MCF 10A (cell line): ENCODE measurements around the gene PTCHD4. TPM values are rescaled to one million over a fixed set of nuclear protein-coding genes. Genes with fewer than 3 reads are reported as not detected.
"Not testable (repeated sequence)": the region's sequence is repeated elsewhere in the genome, so short reads cannot be mapped to it uniquely, and the experiment has no call there.

ENCODE experiments used
- BruUV-seq: library from RNA; stranded (reverse); fragments of 400-500 nt; replicated peaks from 2 replicates; lab custom pipeline; 2021; lab: Mats Ljungman, UMichigan
- CTCF ChIA-PET: fragments of 300-600 bp; sonication (Branson Sonifier 250); formaldehyde crosslinking; extraction: SDS; loops from one replicate; lab custom pipeline; 2021; ENCODE audit warnings: antibody characterized with exemption, inconsistent platforms; lab: Yijun Ruan, JAX
- POLR2A ChIA-PET: fragments of 300-600, 350-650 bp; sonication (Branson Sonifier 250); formaldehyde crosslinking; extraction: SDS; loops from one replicate; lab custom pipeline; 2020; ENCODE audit warnings: antibody characterized with exemption, inconsistent platforms; lab: Yijun Ruan, JAX
- DNase-seq: peaks from one replicate; pipeline ENCODE4 v3.0.0-alpha.2; 2018; ENCODE audit not compliant: unreplicated experiment
- H3K27ac Mint-ChIP-seq: one replicate; pipeline ENCODE4 v1.8.0; 2022; ENCODE audit warnings: mild to moderate bottlenecking, low read depth, mixed read lengths; ENCODE audit not compliant: unreplicated experiment
- H3K27me3 Mint-ChIP-seq: one replicate; pipeline ENCODE4 v1.8.0; 2022; ENCODE audit warnings: mixed read lengths; ENCODE audit not compliant: insufficient read depth, unreplicated experiment
- H3K36me3 Mint-ChIP-seq: one replicate; pipeline ENCODE4 v1.8.0; 2022; ENCODE audit warnings: mild to moderate bottlenecking, moderate library complexity, mixed read lengths; ENCODE audit not compliant: insufficient read depth, unreplicated experiment
- H3K4me1 Mint-ChIP-seq: one replicate; pipeline ENCODE4 v1.8.0; 2022; ENCODE audit warnings: mixed read lengths; ENCODE audit not compliant: insufficient read depth, unreplicated experiment
- H3K4me3 Mint-ChIP-seq: one replicate; pipeline ENCODE4 v1.8.0; 2022; ENCODE audit warnings: mild to moderate bottlenecking, moderate library complexity, mixed read lengths; ENCODE audit not compliant: unreplicated experiment
- H3K9me3 Mint-ChIP-seq: one replicate; pipeline ENCODE4 v1.8.0; 2022; ENCODE audit warnings: mixed read lengths; ENCODE audit not compliant: unreplicated experiment
- CTCF ChIP-seq: fragments of 200-600 bp; IDR thresholded peaks from one replicate; pipeline ENCODE4 v1.8.0; 2022; ENCODE audit warnings: antibody characterized with exemption, mild to moderate bottlenecking; ENCODE audit not compliant: unreplicated experiment
- intact Hi-C: fragments of 100-400 bp; cut with micrococcal nuclease; formaldehyde crosslinking; loops from 2 replicates; pipeline ENCODE4 v1.14.1; 2022
- total RNA-seq: library from RNA; stranded (reverse); gene quantifications from 2 replicates; pipeline ENCODE4 v1.2.3, GENCODE V29; 2022

Gene PTCHD4
- total RNA-seq, 1 experiment from 2014 or later, result 8.4 TPM

GRCh38 chr6:48136856-48137255, 25.9 kb upstream of the PTCHD4 start:
- H3K27ac Mint-ChIP-seq, result peak overlapping the region; percentile 78

GRCh38 chr6:48135323-48136084, 24.5 kb upstream of the PTCHD4 start:
- no peaks in the 10 kb centered on the region for H3K27me3 Mint-ChIP-seq
- CTCF ChIA-PET, result interaction anchor here (0.5 to 0.9 kb wide), 3 partner anchors 15 to 1993 kb away, joined by 3 to 5 read pairs (median 3); no protein-coding TSS in a partner anchor
- H3K4me1 Mint-ChIP-seq, result peaks cover 60% of the 10 kb centered on the region
- DNase-seq, result peak; percentile 86
- no TSS peak for BruUV-seq
- intact Hi-C loops, result loop anchor here (2.0 kb wide), 1 partner anchor 25 kb away; the partner anchor contains the start of gene PTCHD4
- no peaks in the 10 kb centered on the region for H3K36me3 Mint-ChIP-seq
- H3K27ac Mint-ChIP-seq, result peak overlapping the region; percentile 78
- POLR2A ChIA-PET, result interaction anchor here (0.6 to 1.9 kb wide), 4 partner anchors 10 to 24 kb away, joined by 3 to 5 read pairs (median 4); partner anchors contain the start of gene PTCHD4
- H3K4me3 Mint-ChIP-seq, result peak overlapping the region; percentile 25
- H3K9me3 Mint-ChIP-seq, result no peaks in the 10 kb centered on the region
- no peak for TF ChIP-seq CTCF

More at GRCh38 chr6:48136856-48137255, 25.9 kb upstream of the PTCHD4 start:
- H3K9me3 Mint-ChIP-seq, result no peaks in the 10 kb centered on the region
- no peak for TF ChIP-seq CTCF
- H3K4me3 Mint-ChIP-seq, result no peak overlapping the region
- CTCF ChIA-PET, result no interaction called here
- intact Hi-C loops, result no loop called here
- H3K27me3 Mint-ChIP-seq, result no peaks in the 10 kb centered on the region
- peaks cover 62% of the 10 kb centered on the region for H3K4me1 Mint-ChIP-seq
- POLR2A ChIA-PET, result interaction anchor here (0.7 to 1.4 kb wide), 3 partner anchors 25 to 154 kb away, joined by 3 to 6 read pairs (median 4); partner anchors contain the start of gene PTCHD4
- no peak for DNase-seq
- H3K36me3 Mint-ChIP-seq, result no peaks in the 10 kb centered on the region
- BruUV-seq, result no TSS peak

- ChIA-PET CTCF (no interaction called here), POLR2A (interaction anchor here (1.9 kb wide), 1 partner anchor 23 kb away, joined by 5 read pairs; the partner anchor contains the start of gene PTCHD4)
- Mint-ChIP-seq H3K27ac (no peak overlapping the region), H3K9me3 (no peaks in the 10 kb centered on the region), H3K4me3 (no peak overlapping the region), H3K36me3 (no peaks in the 10 kb centered on the region), H3K27me3 (no peaks in the 10 kb centered on the region), H3K4me1 (peaks cover 48% of the 10 kb centered on the region)
- no peak for DNase-seq
- intact Hi-C loops, result loop anchor here (2.0 kb wide), 1 partner anchor 23 kb away; the partner anchor contains the start of gene PTCHD4
- no peak for TF ChIP-seq CTCF
- BruUV-seq, result no TSS peak
These were observed 23.2 kb upstream of the PTCHD4 start for GRCh38 chr6:48134246-48134645.

GRCh38 chr6:48123601-48124000, 12.6 kb upstream of the PTCHD4 start:
- POLR2A ChIA-PET, result interaction anchor here (0.8 to 1.0 kb wide), 2 partner anchors 12 to 20 kb away, joined by 3 read pairs; no protein-coding TSS in a partner anchor
- no peaks in the 10 kb centered on the region for H3K36me3 Mint-ChIP-seq
- BruUV-seq, result no TSS peak
- intact Hi-C loops, result no loop called here
- CTCF ChIA-PET, result interaction anchor here (0.6 to 1.5 kb wide), 2 partner anchors 46 to 410 kb away, joined by 3 read pairs; no protein-coding TSS in a partner anchor
- H3K27ac Mint-ChIP-seq, result no peak overlapping the region
- H3K9me3 Mint-ChIP-seq, result peaks cover 8% of the 10 kb centered on the region
- H3K27me3 Mint-ChIP-seq, result no peaks in the 10 kb centered on the region
- H3K4me1 Mint-ChIP-seq, result no peaks in the 10 kb centered on the region
- no peak for DNase-seq
- H3K4me3 Mint-ChIP-seq, result no peak overlapping the region
- TF ChIP-seq CTCF, result no peak

- intact Hi-C loops, BruUV-seq, H3K27ac Mint-ChIP-seq, POLR2A ChIA-PET, H3K4me1 Mint-ChIP-seq, H3K27me3 Mint-ChIP-seq, H3K4me3 Mint-ChIP-seq, H3K36me3 Mint-ChIP-seq, H3K9me3 Mint-ChIP-seq, DNase-seq: not testable (repeated sequence)
- CTCF ChIA-PET, result interaction anchor here (0.6 to 1.5 kb wide), 2 partner anchors 44 to 1890 kb away, joined by 3 read pairs; no protein-coding TSS in a partner anchor
These were observed 11.2 kb upstream of the PTCHD4 start for GRCh38 chr6:48121983-48122749.
